GM21360 (cell line): ENCODE measurements around the gene SUGT1.
"Not testable (repeated sequence)": the region's sequence is repeated elsewhere in the genome, so short reads cannot be mapped to it uniquely, and the experiment has no call there.

Experiments used
- ATAC-seq: cut with Tn5 transposase; IDR thresholded peaks from one replicate; pipeline ENCODE4 v1.9.1; 2021; ENCODE audit warnings: mild to moderate bottlenecking, moderate library complexity; ENCODE audit not compliant: unreplicated experiment

SUGT1 gene

DNA sequence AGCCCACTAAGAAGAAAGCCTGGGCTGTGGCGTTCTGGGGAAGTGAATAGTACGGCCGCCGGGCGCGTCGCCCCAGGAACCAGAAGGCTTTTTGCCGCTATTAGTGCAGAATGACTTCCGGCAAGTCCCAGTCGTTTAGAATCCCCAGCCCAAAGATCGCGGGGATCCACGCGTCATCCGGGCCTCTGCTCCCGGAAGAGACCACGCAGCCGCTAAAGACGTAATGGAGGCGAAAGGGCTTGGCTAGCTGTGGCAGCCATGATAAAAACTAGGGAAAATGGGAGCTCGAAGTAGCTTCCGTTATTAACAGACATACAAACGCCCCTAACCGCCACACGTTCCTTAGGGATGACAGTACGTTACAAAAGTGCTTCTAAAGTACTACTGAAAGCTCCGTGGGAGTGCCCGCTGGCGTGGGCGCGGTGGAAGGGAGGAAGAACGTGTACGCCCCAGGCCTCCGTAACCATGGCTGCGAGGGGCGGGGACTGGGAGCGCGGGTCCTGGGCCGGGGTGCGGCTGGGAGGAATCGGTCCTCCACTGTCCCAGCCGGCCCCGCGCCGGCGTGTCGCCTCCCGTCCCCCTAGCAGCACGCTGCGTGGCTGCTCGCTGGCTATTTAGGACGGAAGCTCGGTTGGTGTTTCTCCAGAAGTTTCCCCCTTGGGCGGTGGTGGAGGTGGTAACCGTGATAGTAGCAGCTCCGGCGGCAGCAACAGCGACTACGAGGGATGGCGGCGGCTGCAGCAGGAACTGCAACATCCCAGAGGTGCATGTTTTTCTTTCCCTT is at the start of gene SUGT1:
TSS of gene SUGT1 (plus strand) at position 641 of the 784 bp plus-strand sequence. CDS start at position 726, 85 bp downstream.
- peak; percentile 94 for ATAC-seq

GRCh38 chr13:52603316-52603715 is 49.3 kb upstream of the SUGT1 start:
- ATAC-seq, result not testable (repeated sequence)

GRCh38 chr13:52606126-52606525 is 46.5 kb upstream of the SUGT1 start:
- not testable (repeated sequence) for ATAC-seq

- not testable (repeated sequence) for ATAC-seq
Observed at GRCh38 chr13:52606795-52607194, 45.8 kb upstream of the SUGT1 start.

- ATAC-seq, result not testable (repeated sequence)
Observed at GRCh38 chr13:52608184-52608583, 44.5 kb upstream of the SUGT1 start.

- peak; percentile 55 for ATAC-seq
Observed at GRCh38 chr13:52609013-52609606, 43.5 kb upstream of the SUGT1 start.

DNA sequence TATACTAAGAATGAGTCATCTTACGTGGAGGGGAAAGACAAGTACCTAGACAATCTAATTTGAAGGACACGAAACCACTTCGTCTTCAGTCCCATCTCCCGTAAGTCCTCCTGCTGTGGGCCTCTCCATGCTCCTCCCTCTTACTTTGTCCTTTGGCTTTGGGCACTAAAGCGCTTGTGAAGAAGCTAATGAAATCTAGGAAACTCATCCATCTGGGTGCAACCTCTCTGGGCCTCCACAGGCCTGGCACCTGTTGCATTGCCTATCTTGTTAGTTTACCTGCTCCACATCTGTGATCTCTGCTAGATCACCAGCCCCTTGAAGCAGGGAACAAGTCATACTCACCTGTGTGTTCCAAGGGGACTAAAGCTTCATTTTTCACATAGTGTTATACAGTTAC is 42.5 kb upstream of the SUGT1 start:
- ATAC-seq, result not testable (repeated sequence)

DNA sequence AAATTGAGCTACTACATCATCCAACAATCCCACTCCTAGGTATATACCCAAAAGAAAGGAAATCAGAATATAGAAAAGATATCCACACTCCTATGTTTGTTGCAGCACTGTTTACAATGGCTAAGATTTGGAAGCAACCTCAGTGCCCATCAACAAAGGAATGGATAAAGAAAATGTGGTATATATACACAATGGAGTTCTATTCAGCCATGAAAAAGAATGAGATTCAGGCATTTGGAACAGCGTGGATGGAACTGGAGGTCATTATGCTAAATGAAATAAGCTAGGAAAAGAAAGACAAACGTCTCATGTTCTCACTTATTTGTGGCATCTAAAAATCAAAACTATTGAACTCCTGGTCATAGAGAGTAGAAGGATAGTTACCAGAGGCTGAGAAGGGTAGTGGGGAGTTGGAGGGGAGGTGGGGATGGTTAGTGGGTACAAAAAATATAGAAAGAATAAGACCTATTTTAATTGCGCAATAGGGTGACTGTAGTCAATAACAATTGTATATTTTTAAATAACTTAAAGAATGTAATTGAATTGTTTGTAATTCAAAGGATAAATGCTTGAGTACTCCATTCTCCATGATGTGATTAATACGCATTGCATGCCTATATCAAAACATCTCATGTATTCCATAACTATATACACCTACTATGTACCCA is 37.4 kb upstream of the SUGT1 start:
- ATAC-seq, result no peak

- no peak for ATAC-seq
Observed at GRCh38 chr13:52615812-52616211, 36.8 kb upstream of the SUGT1 start.

DNA sequence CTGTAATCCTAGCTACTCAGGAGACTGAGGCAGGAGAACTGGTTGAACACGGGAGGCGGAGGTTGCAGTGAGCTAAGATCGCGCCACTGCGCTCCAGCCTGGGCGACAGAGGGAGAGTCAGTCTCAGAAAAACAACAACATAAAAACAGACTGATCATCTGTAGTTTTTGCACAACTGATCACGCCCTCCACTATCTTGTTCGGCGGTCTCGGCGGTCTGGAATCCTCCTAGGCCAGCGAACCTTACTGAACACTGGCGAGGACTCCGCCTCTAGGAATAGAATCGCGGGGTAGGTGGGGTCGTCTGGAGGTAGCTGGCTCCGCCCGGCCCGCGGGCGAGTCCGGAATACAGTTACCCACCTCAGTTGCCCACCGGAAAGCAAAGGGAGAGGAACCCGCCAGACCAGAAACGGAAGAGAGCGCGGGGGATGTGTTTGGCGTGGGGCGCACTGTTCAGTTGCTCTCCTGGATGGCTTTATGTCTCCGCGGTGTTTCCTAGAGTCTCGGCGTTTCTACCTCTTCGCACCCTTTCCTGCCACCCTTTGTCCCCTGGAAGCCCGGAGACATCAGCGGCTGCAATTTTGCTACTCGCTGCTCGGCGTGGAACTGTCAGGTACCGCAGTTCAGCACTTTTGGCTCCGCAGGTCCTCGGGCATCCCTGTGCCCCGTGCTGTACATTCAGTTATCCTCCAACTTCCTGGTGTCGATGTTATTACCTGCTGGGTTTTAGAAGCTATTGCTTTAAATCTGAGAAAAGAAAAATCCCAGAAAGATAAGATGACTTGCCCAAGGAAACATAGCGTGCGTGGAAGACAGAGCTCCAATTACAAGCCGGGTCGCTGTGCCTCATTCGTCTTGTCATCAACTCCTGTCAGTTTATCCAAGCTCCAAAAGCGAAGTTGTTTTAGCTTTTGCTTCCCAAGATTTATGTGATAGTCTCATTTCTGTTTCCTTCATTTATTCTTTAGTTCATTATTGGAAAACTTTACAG is 35.3 kb upstream of the SUGT1 start:
- peak; percentile 96 for ATAC-seq

GRCh38 chr13:52631083-52631690 is 21.4 kb upstream of the SUGT1 start:
- not testable (repeated sequence) for ATAC-seq

DNA sequence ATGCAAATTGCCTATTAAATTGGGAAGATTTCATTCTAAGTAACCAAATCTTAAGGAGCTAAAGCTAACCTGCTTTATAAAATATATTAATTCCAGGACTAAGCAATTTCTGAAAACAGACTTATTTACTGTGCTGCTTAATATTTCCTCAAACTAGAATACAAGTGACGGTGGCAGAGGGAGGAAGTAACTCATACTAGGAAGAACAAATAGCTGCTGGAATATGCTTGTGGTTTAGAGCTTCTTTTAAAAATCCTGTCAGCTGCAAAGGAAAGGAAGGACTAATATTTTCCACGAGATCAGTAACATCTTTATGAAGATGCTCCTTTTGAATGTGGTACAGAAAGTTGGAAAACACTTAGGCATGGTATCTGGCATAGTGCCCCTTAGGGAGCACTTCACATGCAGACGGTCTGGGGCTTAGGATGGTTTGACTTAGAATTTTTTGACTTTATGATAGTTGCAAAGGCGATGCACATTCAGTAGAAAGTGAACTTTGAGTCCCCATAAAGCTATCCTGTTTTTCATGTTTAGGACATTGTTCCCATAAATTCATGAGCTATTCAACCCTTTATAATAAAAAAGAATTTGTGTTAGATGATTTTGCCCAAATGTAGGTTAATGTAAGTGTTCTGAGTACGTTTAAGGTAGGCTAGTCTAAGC is 13.8 kb upstream of the SUGT1 start:
- ATAC-seq, result no peak

GRCh38 chr13:52642131-52642530 is 10.5 kb upstream of the SUGT1 start, which contains the start of gene HNRNPA1L2:
Gene HNRNPA1L2, plus strand, starts transcription at chr13:52642431. Its CDS starts 62 bp downstream, at chr13:52642493.
- ATAC-seq, result no peak

DNA sequence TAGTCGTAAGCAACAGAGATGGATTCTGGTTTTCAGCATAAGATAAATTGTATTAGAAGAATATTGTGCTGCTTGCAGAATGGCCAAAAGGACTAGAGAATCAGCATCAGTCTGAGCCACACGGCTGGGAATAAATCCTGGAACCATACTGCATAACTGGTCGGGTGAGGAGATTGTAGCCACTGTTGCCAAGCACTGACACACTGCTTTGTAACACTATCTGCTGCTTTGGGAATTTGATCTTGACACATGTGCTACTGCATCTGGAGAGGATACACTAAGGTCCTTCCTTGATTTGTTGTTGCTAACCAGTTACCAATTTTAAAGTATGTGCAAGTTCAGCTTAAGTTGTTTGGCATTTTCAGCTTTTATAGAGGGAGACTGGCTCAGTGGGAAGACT is 8.5 kb upstream of the SUGT1 start:
- no peak for ATAC-seq

GRCh38 chr13:52646967-52647366 is 5.7 kb upstream of the SUGT1 start:
- ATAC-seq, result no peak

DNA sequence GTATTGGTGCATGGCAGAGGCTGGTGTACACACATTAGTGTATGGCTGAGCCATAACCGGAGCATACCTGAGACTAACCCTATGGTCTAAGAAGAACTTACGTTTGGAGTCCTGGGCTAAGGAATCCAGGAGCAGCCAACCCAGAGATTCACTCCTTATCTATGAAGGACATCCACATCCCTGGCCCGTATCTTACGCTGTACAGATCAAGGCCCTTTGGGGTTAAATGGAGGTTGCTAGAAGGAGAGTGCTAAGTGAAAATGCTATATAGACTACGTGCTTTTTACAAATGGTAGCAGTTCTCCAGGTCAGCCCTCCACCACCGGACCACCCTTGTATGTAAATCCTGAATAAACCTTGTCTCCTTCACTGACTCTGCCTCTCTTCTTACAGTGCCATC is 1.9 kb upstream of the SUGT1 start:
- ATAC-seq, result no peak

GRCh38 chr13:52651897-52652195 is 790 bp upstream of the SUGT1 start:
- ATAC-seq, result peak; percentile 7

DNA sequence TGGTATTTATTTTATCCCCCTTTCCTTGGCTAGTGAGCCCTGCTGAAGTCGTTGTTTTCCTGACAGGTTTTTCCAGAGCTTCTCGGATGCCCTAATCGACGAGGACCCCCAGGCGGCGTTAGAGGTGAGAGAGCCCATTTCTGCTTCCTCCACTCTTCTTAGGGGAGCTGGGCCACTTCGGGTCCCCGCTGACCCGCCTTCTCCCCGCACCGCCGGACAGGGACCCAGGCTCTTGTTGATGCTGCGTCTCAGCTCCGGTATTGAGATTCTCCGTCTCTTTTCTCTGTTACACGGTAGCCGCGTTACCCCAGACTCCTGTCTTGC is 306 bp downstream of the SUGT1 start:
- peak; percentile 31 for ATAC-seq

GRCh38 chr13:52659340-52659739 is 6.7 kb downstream of the SUGT1 start:
- ATAC-seq, result no peak

GRCh38 chr13:52664272-52664671 is 11.6 kb downstream of the SUGT1 start:
- ATAC-seq, result no peak
